ENCODE results near the gene NUAK1.

Gene NUAK1

DNA sequence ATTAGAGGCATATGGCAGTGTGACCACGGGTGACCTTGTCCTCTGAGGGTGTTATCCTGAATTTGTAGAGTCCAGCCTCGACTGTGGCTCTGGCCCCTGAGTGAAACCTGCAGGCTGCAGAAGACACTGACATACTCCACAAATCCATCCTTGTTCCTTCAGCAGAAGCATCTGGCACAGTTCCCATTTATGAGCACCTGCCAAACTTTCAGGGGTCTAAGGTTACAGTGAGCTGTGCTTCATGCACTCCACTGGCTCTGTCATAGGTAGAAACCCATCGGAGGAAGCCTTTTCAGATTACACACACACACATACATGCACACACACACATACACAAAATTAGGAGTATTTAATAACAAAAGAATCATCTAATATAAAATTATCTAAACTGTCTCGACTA, 13.6 kb upstream of the NUAK1 start:
- DNase-seq (ENCODE audit: extremely low spot score): no peak
- TF ChIP-seq, protein P1, sequence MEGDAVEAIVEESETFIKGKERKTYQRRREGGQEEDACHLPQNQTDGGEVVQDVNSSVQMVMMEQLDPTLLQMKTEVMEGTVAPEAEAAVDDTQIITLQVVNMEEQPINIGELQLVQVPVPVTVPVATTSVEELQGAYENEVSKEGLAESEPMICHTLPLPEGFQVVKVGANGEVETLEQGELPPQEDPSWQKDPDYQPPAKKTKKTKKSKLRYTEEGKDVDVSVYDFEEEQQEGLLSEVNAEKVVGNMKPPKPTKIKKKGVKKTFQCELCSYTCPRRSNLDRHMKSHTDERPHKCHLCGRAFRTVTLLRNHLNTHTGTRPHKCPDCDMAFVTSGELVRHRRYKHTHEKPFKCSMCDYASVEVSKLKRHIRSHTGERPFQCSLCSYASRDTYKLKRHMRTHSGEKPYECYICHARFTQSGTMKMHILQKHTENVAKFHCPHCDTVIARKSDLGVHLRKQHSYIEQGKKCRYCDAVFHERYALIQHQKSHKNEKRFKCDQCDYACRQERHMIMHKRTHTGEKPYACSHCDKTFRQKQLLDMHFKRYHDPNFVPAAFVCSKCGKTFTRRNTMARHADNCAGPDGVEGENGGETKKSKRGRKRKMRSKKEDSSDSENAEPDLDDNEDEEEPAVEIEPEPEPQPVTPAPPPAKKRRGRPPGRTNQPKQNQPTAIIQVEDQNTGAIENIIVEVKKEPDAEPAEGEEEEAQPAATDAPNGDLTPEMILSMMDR (IDR thresholded peaks at IDR 0.05; ENCODE audit: control extremely low read depth, extremely low read depth, low read depth, missing control alignments): no peak
- ChIA-PET CTCF (interaction anchor here (1.8 to 4.4 kb wide), 2 partner anchors 15 to 18 kb away, joined by 4 to 37 read pairs; partner anchors contain the start of gene NUAK1), POLR2A (no interaction called here)

DNA sequence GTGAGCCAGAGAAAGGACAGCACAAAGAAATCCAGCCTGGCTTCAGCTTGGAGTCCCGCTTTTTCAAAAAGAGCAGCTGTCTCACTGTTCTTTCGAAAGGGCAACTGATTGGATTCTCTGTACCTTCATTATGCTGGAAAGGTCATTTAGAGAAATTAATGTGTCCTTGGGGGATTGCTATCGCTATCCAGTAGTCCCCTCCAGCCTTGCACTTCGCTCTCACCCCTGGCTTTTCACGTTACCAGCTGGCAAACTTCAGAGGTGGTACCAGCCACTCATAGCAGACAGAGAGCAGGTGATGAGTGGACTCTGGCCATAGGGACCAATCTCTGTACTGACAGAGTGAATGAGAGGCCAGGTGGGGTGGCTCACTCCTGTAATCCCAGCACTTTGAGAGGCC, 11.8 kb upstream of the NUAK1 start:
- CTCF ChIA-PET: interaction anchor here (0.7 to 4.4 kb wide), 4 partner anchors 9 to 73 kb away, joined by 3 to 37 read pairs (median 4); partner anchors contain the start of gene NUAK1
- no peak for DNase-seq (ENCODE audit: extremely low spot score)
- TF ChIP-seq, protein P1 (IDR thresholded peaks at IDR 0.05; ENCODE audit: control extremely low read depth, extremely low read depth, low read depth, missing control alignments): no peak
- POLR2A ChIA-PET: no interaction called here

DNA sequence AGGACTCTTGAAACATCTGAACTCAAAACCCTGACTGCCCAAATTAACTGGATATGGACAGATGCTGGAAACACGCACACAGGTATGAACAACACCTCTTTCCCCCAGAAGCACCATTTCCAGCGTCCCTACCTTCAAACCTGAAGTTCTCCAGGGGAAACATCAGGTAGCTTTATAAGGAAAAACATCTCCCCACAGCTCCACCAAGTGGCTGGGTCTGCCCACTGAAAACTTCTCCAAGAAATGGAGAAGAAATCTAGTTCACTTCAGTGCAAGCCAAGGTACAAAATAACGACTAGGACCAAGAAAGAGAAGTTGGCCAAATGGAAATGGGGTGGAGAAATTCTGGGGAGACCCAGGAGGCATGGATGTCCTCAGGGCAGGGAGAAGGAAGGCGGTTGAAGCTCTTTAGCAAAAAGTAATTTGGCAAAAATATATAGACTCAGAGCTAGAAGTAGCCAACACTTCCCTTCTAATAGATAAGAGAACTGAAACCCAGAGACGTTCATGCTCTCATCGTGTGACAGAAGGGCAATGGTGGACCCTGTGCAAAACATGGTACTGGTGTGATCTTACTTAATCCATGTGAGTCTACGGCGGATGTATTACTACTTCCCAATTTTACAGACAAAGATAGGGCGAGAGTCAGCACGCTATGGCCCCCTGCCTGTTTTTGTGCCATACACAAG, 10.5 kb upstream of the NUAK1 start:
- ChIA-PET POLR2A (no interaction called here), CTCF (interaction anchor here (1.0 to 4.4 kb wide), 4 partner anchors 12 to 729 kb away, joined by 3 to 37 read pairs (median 8); partner anchors contain the start of gene NUAK1)
- TF ChIP-seq, protein P1 (IDR thresholded peaks at IDR 0.05; ENCODE audit: control extremely low read depth, extremely low read depth, low read depth, missing control alignments): peak; percentile 38
- DNase-seq (ENCODE audit: extremely low spot score): no peak

DNA sequence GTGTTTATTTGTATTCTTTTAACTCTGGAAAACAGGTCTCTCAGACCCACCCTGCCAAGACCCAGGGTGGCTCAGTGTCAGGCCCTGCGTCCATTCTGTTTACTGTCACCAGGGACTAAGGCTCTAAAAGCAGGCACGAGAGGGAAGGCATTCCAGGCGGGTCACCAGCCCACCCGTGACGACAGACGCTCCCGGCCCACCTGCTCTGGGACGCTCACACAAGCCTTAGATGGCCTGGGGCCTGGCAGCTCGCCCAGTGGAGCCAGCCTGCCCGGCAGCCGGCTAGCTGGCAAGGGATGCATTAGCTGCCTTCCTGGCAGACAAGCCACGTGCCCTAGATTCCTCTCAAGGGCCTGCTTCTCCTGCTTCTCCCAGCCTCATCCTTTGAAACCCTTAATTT, 9.2 kb upstream of the NUAK1 start:
- no peak for DNase-seq (ENCODE audit: extremely low spot score)
- POLR2A ChIA-PET: no interaction called here
- CTCF ChIA-PET: interaction anchor here (2.8 to 4.0 kb wide), 2 partner anchors 11 to 728 kb away, joined by 11 to 16 read pairs; no protein-coding TSS in a partner anchor
- TF ChIP-seq, protein P1 (IDR thresholded peaks at IDR 0.05; ENCODE audit: control extremely low read depth, extremely low read depth, low read depth, missing control alignments): no peak

DNA sequence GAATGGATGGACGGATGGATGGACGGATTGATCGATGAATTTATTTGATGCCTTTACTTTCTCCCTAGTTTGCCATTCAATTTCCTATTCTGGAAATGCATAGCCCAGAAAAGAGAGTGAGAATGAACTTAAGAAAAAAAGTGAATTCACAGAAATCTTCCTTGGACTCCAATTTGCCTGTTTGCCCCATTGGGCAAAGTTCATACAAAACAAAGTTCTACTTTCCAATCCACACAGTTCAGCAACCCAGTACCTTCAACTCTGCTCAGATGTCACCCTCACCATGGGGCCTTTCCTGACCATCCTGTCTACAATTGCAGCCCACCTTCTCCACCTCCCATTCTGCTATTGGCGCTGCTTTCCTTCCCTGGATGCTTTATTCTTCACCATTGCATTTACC, 8.2 kb upstream of the NUAK1 start:
- TF ChIP-seq, protein P1 (IDR thresholded peaks at IDR 0.05; ENCODE audit: control extremely low read depth, extremely low read depth, low read depth, missing control alignments): no peak
- ChIA-PET POLR2A (no interaction called here), CTCF (interaction anchor here (2.8 to 4.0 kb wide), 2 partner anchors 10 to 727 kb away, joined by 11 to 16 read pairs; no protein-coding TSS in a partner anchor)
- DNase-seq (ENCODE audit: extremely low spot score): no peak

DNA sequence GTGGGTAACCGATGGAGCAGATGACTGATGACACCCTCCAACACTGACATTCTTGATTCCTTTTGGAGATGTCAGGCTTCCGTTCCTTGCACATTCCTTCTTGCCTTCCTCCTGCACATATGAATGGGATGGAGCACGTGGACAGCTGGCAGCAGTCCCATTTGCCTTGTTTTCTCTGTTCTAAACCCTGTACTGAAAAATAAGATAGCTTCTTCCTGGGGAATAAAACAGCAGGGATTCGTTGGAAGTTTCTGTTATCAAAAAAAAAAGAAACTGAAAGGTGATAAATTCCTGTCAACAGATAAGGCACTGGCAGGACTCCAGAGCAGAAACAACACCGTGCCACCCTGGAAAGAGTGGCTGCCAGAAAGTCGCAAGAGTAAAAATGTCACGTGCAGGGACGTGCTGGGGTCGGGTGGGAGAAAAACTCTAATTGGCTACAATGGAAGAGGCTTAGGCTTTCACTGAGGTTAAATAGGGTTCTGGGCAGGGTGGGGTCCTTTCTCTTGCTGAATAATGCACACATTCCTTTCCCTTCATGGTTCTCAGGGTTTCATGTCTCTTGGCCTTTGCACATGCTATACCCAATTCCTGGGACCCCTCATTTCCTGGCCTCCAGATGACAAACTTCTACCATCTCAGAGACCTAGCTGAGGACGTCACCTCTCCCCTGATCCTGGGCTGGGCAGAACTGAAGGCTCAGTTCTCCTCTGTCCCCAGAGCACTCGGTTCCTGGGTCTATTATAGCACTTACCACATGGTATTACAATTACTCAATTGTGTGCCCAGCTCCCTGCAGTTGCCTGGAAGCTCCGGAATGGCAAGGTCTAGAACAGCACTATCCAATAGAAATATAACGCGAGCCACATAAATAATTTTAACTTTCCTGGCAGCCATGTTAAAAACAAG, 7.0 kb upstream of the NUAK1 start:
- ChIA-PET POLR2A (no interaction called here), CTCF (interaction anchor here (1.0 to 4.0 kb wide), 3 partner anchors 8 to 16 kb away, joined by 3 to 16 read pairs (median 3); no protein-coding TSS in a partner anchor)
- TF ChIP-seq, protein P1 (IDR thresholded peaks at IDR 0.05; ENCODE audit: control extremely low read depth, extremely low read depth, low read depth, missing control alignments): no peak
- no peak for DNase-seq (ENCODE audit: extremely low spot score)
